ENCODE data around the gene PSMB11.

The PSMB11 gene, protein sequence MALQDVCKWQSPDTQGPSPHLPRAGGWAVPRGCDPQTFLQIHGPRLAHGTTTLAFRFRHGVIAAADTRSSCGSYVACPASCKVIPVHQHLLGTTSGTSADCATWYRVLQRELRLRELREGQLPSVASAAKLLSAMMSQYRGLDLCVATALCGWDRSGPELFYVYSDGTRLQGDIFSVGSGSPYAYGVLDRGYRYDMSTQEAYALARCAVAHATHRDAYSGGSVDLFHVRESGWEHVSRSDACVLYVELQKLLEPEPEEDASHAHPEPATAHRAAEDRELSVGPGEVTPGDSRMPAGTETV

DNA sequence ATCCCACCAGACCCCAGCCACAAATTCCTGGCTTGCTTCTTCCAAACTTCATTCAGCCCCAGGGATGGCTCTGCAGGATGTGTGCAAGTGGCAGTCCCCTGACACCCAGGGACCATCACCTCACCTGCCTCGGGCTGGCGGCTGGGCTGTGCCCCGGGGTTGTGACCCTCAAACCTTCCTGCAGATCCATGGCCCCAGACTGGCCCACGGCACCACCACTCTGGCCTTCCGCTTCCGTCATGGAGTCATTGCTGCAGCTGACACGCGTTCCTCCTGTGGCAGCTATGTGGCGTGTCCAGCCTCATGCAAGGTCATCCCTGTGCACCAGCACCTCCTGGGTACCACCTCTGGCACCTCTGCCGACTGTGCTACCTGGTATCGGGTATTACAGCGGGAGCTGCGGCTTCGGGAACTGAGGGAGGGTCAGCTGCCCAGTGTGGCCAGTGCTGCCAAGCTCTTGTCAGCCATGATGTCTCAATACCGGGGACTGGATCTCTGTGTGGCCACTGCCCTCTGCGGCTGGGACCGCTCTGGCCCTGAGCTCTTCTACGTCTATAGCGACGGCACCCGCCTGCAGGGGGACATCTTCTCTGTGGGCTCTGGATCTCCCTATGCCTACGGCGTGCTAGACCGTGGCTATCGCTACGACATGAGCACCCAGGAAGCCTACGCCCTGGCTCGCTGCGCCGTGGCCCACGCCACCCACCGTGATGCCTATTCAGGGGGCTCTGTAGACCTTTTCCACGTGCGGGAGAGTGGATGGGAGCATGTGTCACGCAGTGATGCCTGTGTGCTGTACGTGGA lies at the start of gene PSMB11:
TSS of gene PSMB11 (plus strand) at position 51 of the 804 bp plus-strand sequence. CDS start at position 65, 14 bp downstream.
- TF ChIP-seq, protein P1, sequence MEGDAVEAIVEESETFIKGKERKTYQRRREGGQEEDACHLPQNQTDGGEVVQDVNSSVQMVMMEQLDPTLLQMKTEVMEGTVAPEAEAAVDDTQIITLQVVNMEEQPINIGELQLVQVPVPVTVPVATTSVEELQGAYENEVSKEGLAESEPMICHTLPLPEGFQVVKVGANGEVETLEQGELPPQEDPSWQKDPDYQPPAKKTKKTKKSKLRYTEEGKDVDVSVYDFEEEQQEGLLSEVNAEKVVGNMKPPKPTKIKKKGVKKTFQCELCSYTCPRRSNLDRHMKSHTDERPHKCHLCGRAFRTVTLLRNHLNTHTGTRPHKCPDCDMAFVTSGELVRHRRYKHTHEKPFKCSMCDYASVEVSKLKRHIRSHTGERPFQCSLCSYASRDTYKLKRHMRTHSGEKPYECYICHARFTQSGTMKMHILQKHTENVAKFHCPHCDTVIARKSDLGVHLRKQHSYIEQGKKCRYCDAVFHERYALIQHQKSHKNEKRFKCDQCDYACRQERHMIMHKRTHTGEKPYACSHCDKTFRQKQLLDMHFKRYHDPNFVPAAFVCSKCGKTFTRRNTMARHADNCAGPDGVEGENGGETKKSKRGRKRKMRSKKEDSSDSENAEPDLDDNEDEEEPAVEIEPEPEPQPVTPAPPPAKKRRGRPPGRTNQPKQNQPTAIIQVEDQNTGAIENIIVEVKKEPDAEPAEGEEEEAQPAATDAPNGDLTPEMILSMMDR (IDR thresholded peaks at IDR 0.05) = no peak
- no peaks in the 10 kb centered on the region for H3K79me2 ChIP-seq
- H3K27me3 ChIP-seq (ENCODE audit: control insufficient read depth, insufficient read depth, low read length) = no peaks in the 10 kb centered on the region
- H3K4me1 ChIP-seq = no peaks in the 10 kb centered on the region
- H3K9me3 ChIP-seq (ENCODE audit: control insufficient read depth, low read length) = no peaks in the 10 kb centered on the region
- no peak within 1 kb of the TSS for H3K27ac ChIP-seq
- no peak within 1 kb of the TSS for H2AFZ ChIP-seq
- H3K4me2 ChIP-seq (ENCODE audit: low read length) = no peak within 1 kb of the TSS
- no peak within 1 kb of the TSS for H3K9ac ChIP-seq
- H3K36me3 ChIP-seq (ENCODE audit: control insufficient read depth, insufficient read depth, low read length) = no peaks in the 10 kb centered on the region
- H3K4me3 ChIP-seq (ENCODE audit: low read depth, low read length) = no peak within 1 kb of the TSS

DNA sequence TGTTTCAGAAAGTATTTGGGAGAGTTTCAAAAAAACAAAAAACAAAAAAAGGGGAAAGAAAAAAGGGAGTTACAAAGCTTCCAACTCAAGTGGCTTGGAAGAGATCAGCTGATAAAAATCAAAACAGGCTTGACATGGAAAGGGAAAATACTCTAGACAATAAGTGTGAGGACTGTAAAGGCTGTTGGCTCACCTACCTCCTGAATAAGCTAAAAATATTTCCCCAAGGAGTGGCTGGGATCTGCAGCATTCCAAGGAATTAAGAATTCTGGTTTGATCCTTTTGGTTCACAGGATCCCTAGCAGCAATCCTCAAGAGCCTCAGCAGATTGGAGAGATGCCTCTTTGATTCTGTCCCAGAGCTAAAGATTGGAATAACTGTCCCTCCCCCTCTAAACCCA lies 48.5 kb upstream of the PSMB11 start:
- Histone ChIP-seq H3K79me2 (no peaks in the 10 kb centered on the region), H3K9ac (no peak overlapping the region)

DNA sequence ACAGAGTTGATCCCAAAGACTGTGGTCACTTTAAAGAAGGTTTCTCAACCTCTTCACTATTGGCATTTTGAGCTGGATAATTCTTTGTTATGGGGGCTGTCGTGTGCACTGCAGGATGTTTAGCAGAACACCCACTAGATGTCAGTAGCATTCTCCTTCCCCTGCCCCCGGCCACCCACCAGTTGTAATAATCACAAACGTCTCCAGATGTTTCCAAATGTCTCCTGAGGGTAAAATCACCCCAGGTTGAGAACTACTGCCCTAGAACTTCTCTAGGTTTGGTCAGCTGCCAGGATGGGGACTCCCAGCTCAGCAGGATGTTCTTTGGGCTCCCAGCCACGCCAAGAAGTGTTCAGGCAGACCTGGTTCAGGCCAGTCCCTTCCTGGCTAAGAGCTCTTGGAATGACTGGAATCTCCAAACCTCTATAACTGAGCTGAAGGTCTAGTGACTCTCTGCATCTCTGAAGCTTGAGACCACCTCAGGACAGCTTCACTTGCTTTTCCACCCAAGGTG lies 47.2 kb upstream of the PSMB11 start:
- no peaks in the 10 kb centered on the region for H3K9me3 ChIP-seq (ENCODE audit: control insufficient read depth, low read length)
- TF ChIP-seq, protein P1 (IDR thresholded peaks at IDR 0.05) = peak; percentile 53
- H3K27me3 ChIP-seq (ENCODE audit: control insufficient read depth, insufficient read depth, low read length) = no peaks in the 10 kb centered on the region
- peaks cover 2% of the 10 kb centered on the region for H3K79me2 ChIP-seq
- H3K9ac ChIP-seq = no peak overlapping the region
- no peaks in the 10 kb centered on the region for H3K36me3 ChIP-seq (ENCODE audit: control insufficient read depth, insufficient read depth, low read length)
- no peak overlapping the region for H3K4me3 ChIP-seq (ENCODE audit: low read depth, low read length)
- H3K27ac ChIP-seq = no peak overlapping the region
- no peak overlapping the region for H2AFZ ChIP-seq
- H3K4me1 ChIP-seq = no peaks in the 10 kb centered on the region
- no peak overlapping the region for H3K4me2 ChIP-seq (ENCODE audit: low read length)

More for the DNA sequence above, 48.5 kb upstream of the PSMB11 start:
- no peak overlapping the region for H3K4me2 ChIP-seq (ENCODE audit: low read length)
- no peaks in the 10 kb centered on the region for H3K9me3 ChIP-seq (ENCODE audit: control insufficient read depth, low read length)
- no peaks in the 10 kb centered on the region for H3K36me3 ChIP-seq (ENCODE audit: control insufficient read depth, insufficient read depth, low read length)
- TF ChIP-seq, protein P1 (IDR thresholded peaks at IDR 0.05) = no peak
- no peak overlapping the region for H3K27ac ChIP-seq
- H3K4me3 ChIP-seq (ENCODE audit: low read depth, low read length) = no peak overlapping the region
- no peaks in the 10 kb centered on the region for H3K4me1 ChIP-seq
- no peaks in the 10 kb centered on the region for H3K27me3 ChIP-seq (ENCODE audit: control insufficient read depth, insufficient read depth, low read length)
- no peak overlapping the region for H2AFZ ChIP-seq

DNA sequence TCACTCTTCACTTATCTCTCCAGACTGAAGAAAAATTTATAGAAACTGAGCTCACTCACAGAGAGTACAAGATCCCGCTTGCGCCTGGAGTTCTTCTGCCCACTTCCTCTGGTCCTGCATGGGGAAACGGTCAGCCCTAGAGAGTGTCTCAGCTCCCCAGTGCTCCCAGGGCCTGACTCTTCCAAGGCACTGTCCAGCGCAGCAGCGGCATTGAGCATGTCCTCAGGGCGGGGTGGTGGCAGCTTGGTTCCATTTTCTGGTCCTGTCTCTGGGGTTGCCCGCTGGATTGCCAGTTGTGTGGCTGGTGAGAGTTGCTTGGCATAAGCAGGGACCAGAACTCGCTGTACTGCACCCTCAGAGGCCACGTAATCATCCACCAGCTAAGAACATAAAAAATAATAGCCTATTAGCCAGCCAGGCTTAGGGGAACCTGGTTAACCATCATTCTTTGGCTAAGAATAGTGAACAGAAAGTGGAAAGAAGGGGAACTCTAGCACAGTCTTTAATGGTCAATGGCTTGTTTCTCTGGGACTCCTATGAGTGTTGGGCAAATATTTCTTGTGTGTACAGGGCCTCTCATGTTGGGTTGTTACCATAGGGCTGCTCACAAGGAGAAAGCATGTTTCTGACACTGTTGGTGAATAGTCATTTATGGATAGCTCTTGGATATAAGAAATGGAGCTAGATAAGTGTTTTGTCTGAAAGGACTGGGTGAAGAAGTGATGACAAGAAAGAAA lies 46.0 kb upstream of the PSMB11 start:
- no peak overlapping the region for H3K9ac ChIP-seq
- no peaks in the 10 kb centered on the region for H3K9me3 ChIP-seq (ENCODE audit: control insufficient read depth, low read length)
- no peaks in the 10 kb centered on the region for H3K4me1 ChIP-seq
- H3K36me3 ChIP-seq (ENCODE audit: control insufficient read depth, insufficient read depth, low read length) = no peaks in the 10 kb centered on the region
- H3K27ac ChIP-seq = no peak overlapping the region
- no peak overlapping the region for H3K4me2 ChIP-seq (ENCODE audit: low read length)
- no peaks in the 10 kb centered on the region for H3K27me3 ChIP-seq (ENCODE audit: control insufficient read depth, insufficient read depth, low read length)
- H2AFZ ChIP-seq = no peak overlapping the region
- H3K4me3 ChIP-seq (ENCODE audit: low read depth, low read length) = no peak overlapping the region
- TF ChIP-seq, protein P1 (IDR thresholded peaks at IDR 0.05) = no peak
- H3K79me2 ChIP-seq = peaks cover 2% of the 10 kb centered on the region

Data from parathyroid adenoma (tissue), 2 donors.